Measurements from ENCODE around the gene DLAT.

Gene DLAT

DNA sequence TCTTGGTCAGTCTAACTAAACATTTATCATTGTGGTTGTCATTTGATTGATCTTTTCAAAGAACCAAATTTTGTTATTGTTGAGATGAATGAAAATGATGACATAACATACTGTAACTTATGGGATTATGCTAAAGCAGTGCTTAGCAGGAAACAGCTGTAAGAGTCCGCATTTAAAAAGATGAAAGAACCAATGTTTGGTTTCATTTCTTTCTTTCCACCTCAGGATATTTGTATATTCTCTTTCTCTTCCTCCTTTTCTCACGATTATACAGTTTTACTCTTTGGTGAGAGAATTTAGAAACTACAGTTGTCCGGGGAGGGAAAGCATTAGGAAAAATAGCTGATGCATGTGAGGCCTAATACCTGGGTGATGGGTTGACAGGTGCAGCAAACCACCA is 25.5 kb downstream of the DLAT start:
- TF ChIP-seq, protein P1, sequence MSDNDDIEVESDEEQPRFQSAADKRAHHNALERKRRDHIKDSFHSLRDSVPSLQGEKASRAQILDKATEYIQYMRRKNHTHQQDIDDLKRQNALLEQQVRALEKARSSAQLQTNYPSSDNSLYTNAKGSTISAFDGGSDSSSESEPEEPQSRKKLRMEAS (IDR thresholded peaks at IDR 0.05; ENCODE audit: low read depth, low read length) = no peak
- TF ChIP-seq MYC (IDR thresholded peaks at IDR 0.05; ENCODE audit: low read depth, low read length) (no peak), POLR2A (IDR thresholded peaks at IDR 0.05; ENCODE audit: extremely low read depth, insufficient read length) (no peak)
- TF ChIP-seq, protein P2, sequence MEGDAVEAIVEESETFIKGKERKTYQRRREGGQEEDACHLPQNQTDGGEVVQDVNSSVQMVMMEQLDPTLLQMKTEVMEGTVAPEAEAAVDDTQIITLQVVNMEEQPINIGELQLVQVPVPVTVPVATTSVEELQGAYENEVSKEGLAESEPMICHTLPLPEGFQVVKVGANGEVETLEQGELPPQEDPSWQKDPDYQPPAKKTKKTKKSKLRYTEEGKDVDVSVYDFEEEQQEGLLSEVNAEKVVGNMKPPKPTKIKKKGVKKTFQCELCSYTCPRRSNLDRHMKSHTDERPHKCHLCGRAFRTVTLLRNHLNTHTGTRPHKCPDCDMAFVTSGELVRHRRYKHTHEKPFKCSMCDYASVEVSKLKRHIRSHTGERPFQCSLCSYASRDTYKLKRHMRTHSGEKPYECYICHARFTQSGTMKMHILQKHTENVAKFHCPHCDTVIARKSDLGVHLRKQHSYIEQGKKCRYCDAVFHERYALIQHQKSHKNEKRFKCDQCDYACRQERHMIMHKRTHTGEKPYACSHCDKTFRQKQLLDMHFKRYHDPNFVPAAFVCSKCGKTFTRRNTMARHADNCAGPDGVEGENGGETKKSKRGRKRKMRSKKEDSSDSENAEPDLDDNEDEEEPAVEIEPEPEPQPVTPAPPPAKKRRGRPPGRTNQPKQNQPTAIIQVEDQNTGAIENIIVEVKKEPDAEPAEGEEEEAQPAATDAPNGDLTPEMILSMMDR (IDR thresholded peaks at IDR 0.05; ENCODE audit: low read depth, low read length) = no peak
- DNase-seq (ENCODE audit: low read depth) = no peak
- no peak overlapping the region for H3K4me3 ChIP-seq (ENCODE audit: low read depth, low read length)

DNA sequence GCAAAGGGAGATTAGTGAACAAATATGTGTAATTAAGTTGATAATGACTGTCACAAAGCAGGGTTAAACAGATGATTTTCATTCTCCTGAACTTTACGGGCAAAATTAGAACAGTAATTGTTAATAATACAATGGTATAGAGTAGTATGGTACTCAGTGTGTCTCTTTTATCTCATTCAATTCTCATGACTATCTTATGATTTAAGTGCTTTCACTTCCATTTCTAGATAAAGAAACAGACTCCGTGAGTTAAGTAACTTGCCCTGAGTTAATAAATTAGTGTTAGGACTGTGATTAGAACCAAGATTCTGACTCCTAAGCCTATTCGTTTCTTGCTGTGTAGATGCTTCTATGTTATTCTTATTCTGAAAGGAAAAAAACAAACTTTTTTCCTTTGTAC is 26.6 kb downstream of the DLAT start:
- no peak for DNase-seq (ENCODE audit: low read depth)
- TF ChIP-seq POLR2A (IDR thresholded peaks at IDR 0.05; ENCODE audit: extremely low read depth, insufficient read length) = no peak
- TF ChIP-seq, protein P2 (IDR thresholded peaks at IDR 0.05; ENCODE audit: low read depth, low read length) = no peak
- H3K4me3 ChIP-seq (ENCODE audit: low read depth, low read length) = no peak overlapping the region

DNA sequence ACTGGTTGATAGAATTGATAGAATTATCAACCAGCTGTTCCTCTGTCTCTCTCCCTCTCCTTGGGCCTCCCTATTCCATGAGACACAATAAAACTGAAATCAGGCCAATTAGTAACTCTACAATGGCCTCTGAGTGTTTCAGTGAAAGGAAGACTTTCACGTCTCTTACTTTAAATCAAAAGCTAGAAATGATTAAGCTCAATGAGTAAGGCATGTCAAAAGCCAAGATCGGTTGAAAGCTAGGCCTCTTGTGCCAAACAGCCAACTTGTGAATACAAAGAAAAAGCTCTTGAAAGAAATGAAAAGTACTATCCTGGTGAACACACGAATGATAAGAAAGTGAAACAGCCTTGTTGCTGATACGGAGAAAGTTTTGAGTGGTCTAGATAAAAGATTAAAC is 32.0 kb downstream of the DLAT start:
- no peak for DNase-seq (ENCODE audit: low read depth)
- H3K4me3 ChIP-seq (ENCODE audit: low read depth, low read length) = no peak overlapping the region
- no peak for TF ChIP-seq MYC (IDR thresholded peaks at IDR 0.05; ENCODE audit: low read depth, low read length)
- TF ChIP-seq, protein P1 (IDR thresholded peaks at IDR 0.05; ENCODE audit: low read depth, low read length) = no peak
- TF ChIP-seq, protein P2 (IDR thresholded peaks at IDR 0.05; ENCODE audit: low read depth, low read length) = no peak
- TF ChIP-seq POLR2A (IDR thresholded peaks at IDR 0.05; ENCODE audit: extremely low read depth, insufficient read length) = no peak

DNA sequence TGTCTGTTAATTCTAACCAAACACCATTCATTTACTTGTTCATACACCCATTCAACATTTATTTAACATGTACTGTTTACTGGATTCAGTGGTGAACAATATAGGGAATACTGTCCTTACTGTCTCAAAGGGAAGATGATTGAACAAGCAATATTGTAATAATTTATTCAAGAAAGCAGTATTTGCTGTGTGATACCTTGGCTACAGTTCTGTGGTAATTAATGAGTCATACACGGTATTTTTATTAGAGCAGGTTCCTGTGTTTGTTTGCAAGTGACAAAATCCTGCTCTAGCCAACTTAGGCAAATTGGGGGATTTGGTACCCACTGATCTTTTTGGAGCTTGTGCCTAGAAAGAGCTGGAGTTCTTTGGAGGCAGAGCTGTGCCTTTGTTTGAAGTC is 32.9 kb downstream of the DLAT start:
- H3K4me3 ChIP-seq (ENCODE audit: low read depth, low read length) = no peak overlapping the region
- TF ChIP-seq POLR2A (IDR thresholded peaks at IDR 0.05; ENCODE audit: extremely low read depth, insufficient read length) (no peak), MYC (IDR thresholded peaks at IDR 0.05; ENCODE audit: low read depth, low read length) (no peak)
- TF ChIP-seq, protein P2 (IDR thresholded peaks at IDR 0.05; ENCODE audit: low read depth, low read length) = no peak
- TF ChIP-seq, protein P1 (IDR thresholded peaks at IDR 0.05; ENCODE audit: low read depth, low read length) = no peak
- DNase-seq (ENCODE audit: low read depth) = no peak

DNA sequence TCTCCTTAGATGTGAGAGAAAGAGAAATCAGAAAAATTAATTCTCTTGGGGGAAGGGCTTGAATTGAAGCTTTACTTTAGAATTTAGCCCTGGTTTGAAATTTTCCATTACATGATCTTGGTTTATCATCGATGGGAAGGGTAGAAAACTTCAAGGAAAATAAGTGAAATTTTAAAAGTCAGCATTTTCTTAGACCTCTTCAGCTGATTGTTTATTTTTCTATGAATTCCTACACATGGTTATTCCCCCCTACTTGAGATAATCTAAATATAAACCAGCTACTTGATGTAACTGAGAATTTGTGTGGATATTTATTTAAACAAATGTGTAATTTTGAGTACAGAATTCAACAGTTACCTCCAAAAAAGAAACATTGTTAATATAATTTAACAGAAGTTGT is 37.7 kb downstream of the DLAT start:
- no peak overlapping the region for H3K4me3 ChIP-seq (ENCODE audit: low read depth, low read length)
- no peak for DNase-seq (ENCODE audit: low read depth)
- TF ChIP-seq, protein P1 (IDR thresholded peaks at IDR 0.05; ENCODE audit: low read depth, low read length) = no peak
- TF ChIP-seq MYC (IDR thresholded peaks at IDR 0.05; ENCODE audit: low read depth, low read length) (no peak), POLR2A (IDR thresholded peaks at IDR 0.05; ENCODE audit: extremely low read depth, insufficient read length) (no peak)
- TF ChIP-seq, protein P2 (IDR thresholded peaks at IDR 0.05; ENCODE audit: low read depth, low read length) = no peak
